Panc1 (cell line): ENCODE results near the gene POLR1H.

Experiments
- POLR2AphosphoS5 ChIP-seq: IDR thresholded peaks from 2 replicates; pipeline ENCODE4 v1.6.1; 2012; ENCODE audit warnings: mild to moderate bottlenecking, low read depth, low read length, moderate library complexity
- SIN3A ChIP-seq: IDR thresholded peaks from 2 replicates; pipeline ENCODE4 v1.6.1; 2012; ENCODE audit warnings: low read depth, mild to moderate bottlenecking, low read length, moderate library complexity, borderline replicate concordance; ENCODE audit not compliant: insufficient read depth
- TCF7L2 ChIP-seq: IDR thresholded peaks from 2 replicates; pipeline ENCODE4 v1.6.1; 2011; ENCODE audit warnings: mild to moderate bottlenecking, low read depth, low read length, inconsistent platforms
- TF ChIP-seq, protein P1 (sequence below): fragments of 450-650 bp; IDR thresholded peaks from 2 replicates; pipeline ENCODE4 v1.5.1; 2017; ENCODE audit warnings: mild to moderate bottlenecking
- TF ChIP-seq, protein P2 (sequence below), 2 experiments: IDR thresholded peaks; 2 replicates each; pipeline ENCODE4 v1.6.1; 2011 to 2012; ENCODE audit warnings: low read depth in 2 of 2, control low read depth in 1 of 2, low read length in 1 of 2, mild to moderate bottlenecking in 1 of 2, moderate library complexity in 1 of 2; ENCODE audit not compliant: insufficient read depth in 1 of 2

DNA sequence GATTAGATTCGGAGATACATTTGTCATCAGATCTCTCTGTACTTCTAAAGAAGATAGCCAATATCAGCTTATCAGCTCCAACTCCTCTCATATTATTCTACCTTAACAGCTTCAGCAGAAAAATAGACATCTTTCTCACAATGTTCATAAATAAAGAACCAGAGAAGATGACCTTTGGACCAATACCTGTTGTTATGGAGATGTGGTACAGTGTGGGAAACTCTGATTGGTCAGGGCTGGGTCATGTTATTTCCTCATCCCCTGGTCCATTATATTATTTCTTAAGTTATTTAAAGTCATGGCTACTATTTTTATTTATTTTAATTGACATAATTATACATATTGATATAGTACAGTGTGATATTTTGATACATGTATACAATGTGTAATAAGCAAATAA, 35.9 kb upstream of the POLR1H start:
- TF ChIP-seq, protein P1, sequence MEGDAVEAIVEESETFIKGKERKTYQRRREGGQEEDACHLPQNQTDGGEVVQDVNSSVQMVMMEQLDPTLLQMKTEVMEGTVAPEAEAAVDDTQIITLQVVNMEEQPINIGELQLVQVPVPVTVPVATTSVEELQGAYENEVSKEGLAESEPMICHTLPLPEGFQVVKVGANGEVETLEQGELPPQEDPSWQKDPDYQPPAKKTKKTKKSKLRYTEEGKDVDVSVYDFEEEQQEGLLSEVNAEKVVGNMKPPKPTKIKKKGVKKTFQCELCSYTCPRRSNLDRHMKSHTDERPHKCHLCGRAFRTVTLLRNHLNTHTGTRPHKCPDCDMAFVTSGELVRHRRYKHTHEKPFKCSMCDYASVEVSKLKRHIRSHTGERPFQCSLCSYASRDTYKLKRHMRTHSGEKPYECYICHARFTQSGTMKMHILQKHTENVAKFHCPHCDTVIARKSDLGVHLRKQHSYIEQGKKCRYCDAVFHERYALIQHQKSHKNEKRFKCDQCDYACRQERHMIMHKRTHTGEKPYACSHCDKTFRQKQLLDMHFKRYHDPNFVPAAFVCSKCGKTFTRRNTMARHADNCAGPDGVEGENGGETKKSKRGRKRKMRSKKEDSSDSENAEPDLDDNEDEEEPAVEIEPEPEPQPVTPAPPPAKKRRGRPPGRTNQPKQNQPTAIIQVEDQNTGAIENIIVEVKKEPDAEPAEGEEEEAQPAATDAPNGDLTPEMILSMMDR = no peak
- no peak for TF ChIP-seq SIN3A
- TF ChIP-seq POLR2AphosphoS5 = no peak
- TF ChIP-seq, protein P2, sequence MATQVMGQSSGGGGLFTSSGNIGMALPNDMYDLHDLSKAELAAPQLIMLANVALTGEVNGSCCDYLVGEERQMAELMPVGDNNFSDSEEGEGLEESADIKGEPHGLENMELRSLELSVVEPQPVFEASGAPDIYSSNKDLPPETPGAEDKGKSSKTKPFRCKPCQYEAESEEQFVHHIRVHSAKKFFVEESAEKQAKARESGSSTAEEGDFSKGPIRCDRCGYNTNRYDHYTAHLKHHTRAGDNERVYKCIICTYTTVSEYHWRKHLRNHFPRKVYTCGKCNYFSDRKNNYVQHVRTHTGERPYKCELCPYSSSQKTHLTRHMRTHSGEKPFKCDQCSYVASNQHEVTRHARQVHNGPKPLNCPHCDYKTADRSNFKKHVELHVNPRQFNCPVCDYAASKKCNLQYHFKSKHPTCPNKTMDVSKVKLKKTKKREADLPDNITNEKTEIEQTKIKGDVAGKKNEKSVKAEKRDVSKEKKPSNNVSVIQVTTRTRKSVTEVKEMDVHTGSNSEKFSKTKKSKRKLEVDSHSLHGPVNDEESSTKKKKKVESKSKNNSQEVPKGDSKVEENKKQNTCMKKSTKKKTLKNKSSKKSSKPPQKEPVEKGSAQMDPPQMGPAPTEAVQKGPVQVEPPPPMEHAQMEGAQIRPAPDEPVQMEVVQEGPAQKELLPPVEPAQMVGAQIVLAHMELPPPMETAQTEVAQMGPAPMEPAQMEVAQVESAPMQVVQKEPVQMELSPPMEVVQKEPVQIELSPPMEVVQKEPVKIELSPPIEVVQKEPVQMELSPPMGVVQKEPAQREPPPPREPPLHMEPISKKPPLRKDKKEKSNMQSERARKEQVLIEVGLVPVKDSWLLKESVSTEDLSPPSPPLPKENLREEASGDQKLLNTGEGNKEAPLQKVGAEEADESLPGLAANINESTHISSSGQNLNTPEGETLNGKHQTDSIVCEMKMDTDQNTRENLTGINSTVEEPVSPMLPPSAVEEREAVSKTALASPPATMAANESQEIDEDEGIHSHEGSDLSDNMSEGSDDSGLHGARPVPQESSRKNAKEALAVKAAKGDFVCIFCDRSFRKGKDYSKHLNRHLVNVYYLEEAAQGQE (IDR thresholded peaks at IDR 0.05; ENCODE audit: insufficient read depth in 1 of 2, low read depth in 2 of 2, low read length in 1 of 2) = no peak
- no peak for TF ChIP-seq TCF7L2
